ENCODE data around the gene USP8.

The USP8 gene

DNA sequence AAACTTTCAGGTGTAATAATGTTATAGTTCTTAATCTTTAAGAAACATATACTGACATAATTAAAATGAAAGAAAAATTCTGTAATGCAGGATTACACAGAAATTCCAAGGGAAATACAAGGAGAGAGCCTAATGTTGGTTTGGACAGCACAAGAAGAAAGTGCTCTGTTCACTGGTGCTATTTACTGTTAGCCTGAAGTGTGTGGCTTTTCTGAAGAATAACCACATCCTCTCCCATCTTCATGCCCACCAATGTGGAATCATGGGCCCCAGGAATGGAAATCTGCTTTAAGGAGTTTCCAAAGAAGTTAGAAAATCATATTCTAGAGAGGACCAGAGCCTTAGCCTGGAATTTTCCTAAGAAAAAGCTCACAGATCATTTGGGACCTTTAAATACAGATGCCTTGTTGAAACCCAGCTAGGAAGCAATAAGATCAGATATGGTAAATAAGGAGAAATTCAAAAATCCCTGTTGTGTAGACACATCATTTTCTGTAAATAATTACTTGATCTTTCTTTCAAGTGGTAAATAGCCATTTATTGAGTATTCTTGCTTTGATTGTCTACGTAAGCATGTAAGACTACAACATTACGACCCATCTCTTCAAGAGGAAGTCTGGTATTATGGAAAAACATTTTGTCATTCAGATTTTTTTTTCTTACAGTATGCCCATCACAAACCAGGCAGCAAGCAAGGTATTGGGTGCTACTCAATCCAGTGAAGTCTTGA, 132.6 kb downstream of the USP8 start:
- H3K4me1 ChIP-seq (ENCODE audit: low read length): no peaks in the 10 kb centered on the region
- H3K9me2 ChIP-seq (replicated peaks; ENCODE audit: insufficient read depth, low read length): no peaks in the 10 kb centered on the region
- H3K9me3 ChIP-seq (replicated peaks; ENCODE audit: insufficient read depth, low read length): no peaks in the 10 kb centered on the region
- H3K4me3 ChIP-seq (ENCODE audit: low read length): no peak overlapping the region
- H2AFZ ChIP-seq (ENCODE audit: low read length): no peak overlapping the region
- no peaks in the 10 kb centered on the region for H3K36me3 ChIP-seq (replicated peaks; ENCODE audit: insufficient read depth, low read length)
- no peak overlapping the region for H3K4me2 ChIP-seq (ENCODE audit: low read depth, low read length)
- H3K27me3 ChIP-seq (replicated peaks; ENCODE audit: insufficient read depth, low read length): no peaks in the 10 kb centered on the region
- H3K27ac ChIP-seq (ENCODE audit: low read length): no peak overlapping the region
- TF ChIP-seq EZH2 (optimal IDR thresholded peaks at IDR 0.05; ENCODE audit: low read depth, low read length): no peak
- no peak for TF ChIP-seq EZH2phosphoT487 (IDR thresholded peaks at IDR 0.05; ENCODE audit: low read length)
- TF ChIP-seq, protein P1, sequence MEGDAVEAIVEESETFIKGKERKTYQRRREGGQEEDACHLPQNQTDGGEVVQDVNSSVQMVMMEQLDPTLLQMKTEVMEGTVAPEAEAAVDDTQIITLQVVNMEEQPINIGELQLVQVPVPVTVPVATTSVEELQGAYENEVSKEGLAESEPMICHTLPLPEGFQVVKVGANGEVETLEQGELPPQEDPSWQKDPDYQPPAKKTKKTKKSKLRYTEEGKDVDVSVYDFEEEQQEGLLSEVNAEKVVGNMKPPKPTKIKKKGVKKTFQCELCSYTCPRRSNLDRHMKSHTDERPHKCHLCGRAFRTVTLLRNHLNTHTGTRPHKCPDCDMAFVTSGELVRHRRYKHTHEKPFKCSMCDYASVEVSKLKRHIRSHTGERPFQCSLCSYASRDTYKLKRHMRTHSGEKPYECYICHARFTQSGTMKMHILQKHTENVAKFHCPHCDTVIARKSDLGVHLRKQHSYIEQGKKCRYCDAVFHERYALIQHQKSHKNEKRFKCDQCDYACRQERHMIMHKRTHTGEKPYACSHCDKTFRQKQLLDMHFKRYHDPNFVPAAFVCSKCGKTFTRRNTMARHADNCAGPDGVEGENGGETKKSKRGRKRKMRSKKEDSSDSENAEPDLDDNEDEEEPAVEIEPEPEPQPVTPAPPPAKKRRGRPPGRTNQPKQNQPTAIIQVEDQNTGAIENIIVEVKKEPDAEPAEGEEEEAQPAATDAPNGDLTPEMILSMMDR (IDR thresholded peaks at IDR 0.05; ENCODE audit: low read length): no peak
- DNase-seq: no peak
- H3K9ac ChIP-seq (ENCODE audit: low read length): no peak overlapping the region
- H3K79me2 ChIP-seq (ENCODE audit: low read length): no peaks in the 10 kb centered on the region
- no peaks in the 10 kb centered on the region; the same call in 1 of the 2 replicates for H3F3A ChIP-seq (ENCODE audit: insufficient read depth, low read length)
- no peaks in the 10 kb centered on the region for H4K20me1 ChIP-seq (ENCODE audit: insufficient read depth, low read length)

DNA sequence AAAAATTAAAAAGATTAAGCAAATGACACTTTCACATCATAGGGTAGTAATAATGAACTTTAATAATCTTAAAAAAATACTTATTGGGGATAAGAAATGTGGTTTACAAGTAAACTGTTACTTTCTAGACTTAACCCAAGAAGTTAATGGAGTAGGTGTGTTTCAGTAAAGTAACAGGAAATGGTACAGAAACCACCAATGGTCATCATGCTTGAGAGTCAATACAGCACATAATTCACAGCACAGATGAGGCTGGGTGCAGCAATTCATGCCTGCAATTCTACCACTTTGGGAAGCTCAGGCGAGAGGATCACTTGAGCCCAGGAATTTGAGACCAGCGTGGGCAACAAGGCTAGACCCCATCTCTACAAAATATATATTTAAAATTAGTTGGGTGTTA, 133.8 kb downstream of the USP8 start:
- no peaks in the 10 kb centered on the region for H3K9me3 ChIP-seq (replicated peaks; ENCODE audit: insufficient read depth, low read length)
- no peak for DNase-seq
- no peaks in the 10 kb centered on the region for H3K9me2 ChIP-seq (replicated peaks; ENCODE audit: insufficient read depth, low read length)
- H3K27ac ChIP-seq (ENCODE audit: low read length): no peak overlapping the region
- H3K4me2 ChIP-seq (ENCODE audit: low read depth, low read length): no peak overlapping the region
- H3K4me3 ChIP-seq (ENCODE audit: low read length): no peak overlapping the region
- no peaks in the 10 kb centered on the region for H3K27me3 ChIP-seq (replicated peaks; ENCODE audit: insufficient read depth, low read length)
- no peaks in the 10 kb centered on the region for H3K4me1 ChIP-seq (ENCODE audit: low read length)
- H4K20me1 ChIP-seq (ENCODE audit: insufficient read depth, low read length): no peaks in the 10 kb centered on the region
- no peak overlapping the region for H3K9ac ChIP-seq (ENCODE audit: low read length)
- no peak overlapping the region for H2AFZ ChIP-seq (ENCODE audit: low read length)
- H3F3A ChIP-seq (ENCODE audit: insufficient read depth, low read length): no peaks in the 10 kb centered on the region
- H3K79me2 ChIP-seq (ENCODE audit: low read length): no peaks in the 10 kb centered on the region
- TF ChIP-seq, protein P1 (IDR thresholded peaks at IDR 0.05; ENCODE audit: low read length): no peak
- TF ChIP-seq EZH2phosphoT487 (IDR thresholded peaks at IDR 0.05; ENCODE audit: low read length) (no peak), EZH2 (optimal IDR thresholded peaks at IDR 0.05; ENCODE audit: low read depth, low read length) (no peak)
- no peaks in the 10 kb centered on the region for H3K36me3 ChIP-seq (replicated peaks; ENCODE audit: insufficient read depth, low read length)

DNA sequence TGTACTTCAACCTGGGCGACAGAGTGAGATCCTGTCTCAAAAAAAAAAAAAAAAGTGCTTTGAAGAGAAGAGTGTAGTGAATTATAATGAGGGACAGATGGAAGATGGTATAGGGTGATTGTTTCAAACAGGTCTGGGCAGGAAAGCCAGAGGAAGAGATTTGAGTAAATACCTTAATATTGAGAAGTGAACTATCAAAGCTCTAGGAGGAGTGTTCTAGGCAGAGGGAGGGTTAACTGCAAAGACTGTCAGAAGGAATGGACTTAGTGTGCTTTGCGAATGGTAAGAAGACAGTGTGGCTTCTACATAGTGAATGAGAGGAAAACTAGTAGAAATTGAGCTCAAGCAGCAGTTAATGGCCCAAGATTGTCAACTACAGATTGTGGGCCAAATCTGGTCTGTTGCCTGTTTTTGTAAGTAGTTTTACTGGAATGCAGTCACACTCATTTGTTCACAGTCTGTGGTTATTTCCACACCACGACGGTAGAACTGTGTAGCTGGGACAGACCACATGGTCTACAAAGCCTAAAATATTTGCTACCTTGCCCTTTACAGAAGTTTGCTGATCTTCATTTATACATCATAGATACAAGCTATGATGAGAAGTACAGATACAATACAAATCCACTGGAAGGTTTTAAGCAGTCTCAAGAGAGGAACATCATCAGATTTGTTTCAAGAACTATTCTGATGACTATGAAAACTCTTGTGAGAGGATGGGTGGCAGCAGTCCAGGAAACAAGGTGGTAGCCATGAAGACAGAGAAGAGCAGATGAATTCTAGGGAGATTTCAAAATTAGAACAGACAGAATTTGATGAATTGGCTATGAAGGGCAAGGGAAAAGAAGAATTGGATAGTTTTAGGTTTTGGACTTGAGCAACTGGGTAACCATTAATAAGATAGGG, 138.8 kb downstream of the USP8 start:
- Histone ChIP-seq H2AFZ (ENCODE audit: low read length) (no peak overlapping the region), H3K27ac (ENCODE audit: low read length) (no peak overlapping the region), H3K36me3 (replicated peaks; ENCODE audit: insufficient read depth, low read length) (no peaks in the 10 kb centered on the region), H4K20me1 (ENCODE audit: insufficient read depth, low read length) (no peaks in the 10 kb centered on the region), H3K9me2 (replicated peaks; ENCODE audit: insufficient read depth, low read length) (no peaks in the 10 kb centered on the region), H3K27me3 (replicated peaks; ENCODE audit: insufficient read depth, low read length) (no peaks in the 10 kb centered on the region), H3K9me3 (replicated peaks; ENCODE audit: insufficient read depth, low read length) (no peaks in the 10 kb centered on the region), H3K9ac (ENCODE audit: low read length) (no peak overlapping the region), H3K4me3 (ENCODE audit: low read length) (no peak overlapping the region), H3K4me2 (ENCODE audit: low read depth, low read length) (no peak overlapping the region), H3K4me1 (ENCODE audit: low read length) (no peaks in the 10 kb centered on the region), H3F3A (ENCODE audit: insufficient read depth, low read length) (no peaks in the 10 kb centered on the region), H3K79me2 (ENCODE audit: low read length) (no peaks in the 10 kb centered on the region)
- TF ChIP-seq, protein P1 (IDR thresholded peaks at IDR 0.05; ENCODE audit: low read length): no peak
- TF ChIP-seq EZH2 (optimal IDR thresholded peaks at IDR 0.05; ENCODE audit: low read depth, low read length) (no peak), EZH2phosphoT487 (IDR thresholded peaks at IDR 0.05; ENCODE audit: low read length) (no peak)
- no peak for DNase-seq
